Psoas muscle (tissue), 8 donors: ENCODE measurements around the gene PDK1. TPM values are rescaled to one million over a fixed set of nuclear protein-coding genes. Genes with fewer than 3 reads are reported as not detected.
"Not testable (repeated sequence)": the region's sequence is repeated elsewhere in the genome, so short reads cannot be mapped to it uniquely, and the experiment has no call there.

Source experiments
- ATAC-seq, 4 donors: fragments of 200-7000 bp; cut with Tn5 transposase; one replicate each; pipeline ENCODE4 v1.9.1; 2020; ENCODE audit warnings: moderate library complexity in 3 of 4, mild to moderate bottlenecking in 2 of 4
- DNase-seq, 2 donors: peaks; one replicate each; pipeline ENCODE4 v3.0.0-alpha.2; 2020
- H3K27ac ChIP-seq: fragments of 200-600 bp; one replicate; pipeline ENCODE4 v1.8.0; 2022
- H3K27me3 ChIP-seq, 3 donors: fragments of 200-600 bp in 1 of 3; one replicate each; pipeline versions ENCODE4 v1.6.1 to v1.8.0; 2013 to 2022; ENCODE audit warnings: low read length in 2 of 3, mild to moderate bottlenecking in 2 of 3, moderate library complexity in 1 of 3; ENCODE audit not compliant: insufficient read depth in 3 of 3
- H3K36me3 ChIP-seq, 2 donors: fragments of 200-600 bp in 1 of 2; one replicate each; pipeline versions ENCODE4 v1.6.1 to v1.8.0; 2013 to 2022; ENCODE audit warnings: low read depth in 1 of 2, mild to moderate bottlenecking in 1 of 2, moderate library complexity in 1 of 2; ENCODE audit not compliant: insufficient read depth in 1 of 2
- H3K4me1 ChIP-seq: fragments of 200-600 bp; one replicate; pipeline ENCODE4 v1.8.0; 2022
- H3K4me3 ChIP-seq: fragments of 200-600 bp; one replicate; pipeline ENCODE4 v1.8.0; 2022; ENCODE audit warnings: mild to moderate bottlenecking
- H3K9me3 ChIP-seq: fragments of 200-600 bp; one replicate; pipeline ENCODE4 v1.8.0; 2022
- CTCF ChIP-seq: fragments of 200-600 bp; IDR thresholded peaks from one replicate; pipeline ENCODE4 v1.8.0; 2022; ENCODE audit warnings: antibody characterized with exemption
- WGBS, 3 donors: extraction: QIAGEN DNeasy Blood & Tissue Kit; methylation state at CpG; one replicate each; pipeline versions ENCODE4 v1.1.6 to v1.1.7; 2013; 5-methylcytosine and 5-hydroxymethylcytosine counted together
- intact Hi-C, 2 donors: fragments of 100-400 bp; cut with DNase I; formaldehyde crosslinking; loops; one replicate each; pipeline versions ENCODE4 v1.11.0 to v1.14.2; 2022
- polyA plus RNA-seq, 3 donors: library from polyadenylated mRNA; stranded (reverse); fragments of 200-250 nt; gene quantifications; one replicate each; pipeline ENCODE4 v1.2.3, GENCODE V29; 2013
- total RNA-seq, 4 donors: library from RNA; stranded (reverse); fragmentation: NEBNext Ultra II Directional in 2 of 4; extraction: Animal tissue kit (Norgen Biotek cat#: 25700) in 2 of 4; gene quantifications; one replicate each; pipeline versions ENCODE4 v1.2.1 to v1.2.4, GENCODE V29; 2021 to 2023
- donor health status: healthy with polysubstance abuse.
- donor health status: DM: no; HTN: no; CAD: no; lungs with moderate emphysema.
- donor health status: Bipolar disorder and iron deficiency.
- donor health status: healthy.
- donor health status: DM: yes; HTN: yes; CAD: no.
- donor health status: DM: no; HTN: no; CAD: no.
- donor health status: DM: no; HTN: no; CAD: no.
- donor health status: DM: yes; HTN: yes; CAD: no.

Gene PDK1
- total and polyA plus RNA-seq, 7 donors, result 3.3 to 20.4 (median 9.8) TPM

GRCh38 chr2:172518995-172519394, 36.9 kb upstream of the PDK1 start:
- TF ChIP-seq CTCF, result no peak
- ATAC-seq (no peak), DNase-seq (no peak)
- H3K4me1 ChIP-seq, result no peaks in the 10 kb centered on the region
- no peak overlapping the region for H3K4me3 ChIP-seq
- H3K27me3 ChIP-seq, result no peaks in the 10 kb centered on the region
- intact Hi-C loops, result no loop called here
- H3K9me3 ChIP-seq, result no peaks in the 10 kb centered on the region
- no peak overlapping the region for H3K27ac ChIP-seq
- H3K36me3 ChIP-seq, result no peaks in the 10 kb centered on the region

- Histone ChIP-seq H3K4me1 (no peaks in the 10 kb centered on the region), H3K27me3 (no peaks in the 10 kb centered on the region), H3K9me3 (peaks cover 7% of the 10 kb centered on the region), H3K4me3 (no peak overlapping the region), H3K36me3 (no peaks in the 10 kb centered on the region), H3K27ac (no peak overlapping the region)
- TF ChIP-seq CTCF, result no peak
- ATAC-seq, result no peak
- DNase-seq, result no peak
- WGBS, 3 donors, result 90 to 94% (median 93%) methylated on average over 4 of the region's 4 CpGs
- intact Hi-C loops, result no loop called here
These were observed 30.3 kb upstream of the PDK1 start for GRCh38 chr2:172525601-172526000.

DNA sequence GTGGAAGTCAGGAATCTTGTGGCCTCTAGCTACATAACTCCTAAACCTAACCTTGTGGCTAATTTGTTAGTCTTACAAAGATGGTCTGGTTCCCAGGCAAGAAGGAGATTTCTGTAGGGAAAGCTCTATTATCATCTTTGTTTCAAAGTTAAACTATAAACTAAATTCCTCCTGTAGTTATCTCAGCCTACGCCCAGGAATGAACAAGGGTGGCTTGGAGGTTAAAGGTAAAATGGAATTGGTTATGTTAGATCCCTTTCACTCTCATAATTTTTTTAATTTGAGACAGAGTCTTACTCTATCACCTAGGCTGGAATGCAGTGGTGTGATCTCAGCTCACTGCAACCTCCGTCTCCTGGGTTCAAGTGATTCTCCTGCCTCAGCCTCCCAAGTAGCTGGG, 24.6 kb upstream of the PDK1 start:
- H3K4me1 ChIP-seq, result no peaks in the 10 kb centered on the region
- ATAC-seq (no peak), DNase-seq (no peak)
- H3K27ac ChIP-seq, result no peak overlapping the region
- H3K36me3 ChIP-seq, result no peaks in the 10 kb centered on the region
- intact Hi-C loops, result no loop called here
- WGBS, 3 donors, result 93 to 96% (median 94%) methylated on average over 2 of the region's 2 CpGs
- no peaks in the 10 kb centered on the region for H3K27me3 ChIP-seq
- H3K4me3 ChIP-seq, result no peak overlapping the region
- no peak for TF ChIP-seq CTCF
- H3K9me3 ChIP-seq, result no peaks in the 10 kb centered on the region

- DNase-seq, intact Hi-C loops, H3K27me3 ChIP-seq, H3K36me3 ChIP-seq, H3K4me3 ChIP-seq, H3K9me3 ChIP-seq, H3K27ac ChIP-seq, ATAC-seq, H3K4me1 ChIP-seq: not testable (repeated sequence)
- WGBS, 3 donors, result 96 to 100% (median 97%) methylated on average over 2 of the region's 2 CpGs
These were observed 23.4 kb upstream of the PDK1 start for GRCh38 chr2:172532461-172532860.

GRCh38 chr2:172533687-172534086, 22.2 kb upstream of the PDK1 start:
- Histone ChIP-seq H3K4me1 (no peaks in the 10 kb centered on the region), H3K27me3 (no peaks in the 10 kb centered on the region), H3K36me3 (no peaks in the 10 kb centered on the region), H3K4me3 (no peak overlapping the region), H3K27ac (no peak overlapping the region), H3K9me3 (no peaks in the 10 kb centered on the region)
- intact Hi-C loops, result no loop called here
- ATAC-seq (no peak), DNase-seq (no peak)
- WGBS, 3 donors, result 90 to 100% (median 98%) methylated on average over 1 of the region's 1 CpG
- no peak for TF ChIP-seq CTCF
